Gastroesophageal sphincter (tissue), 4 donors: ENCODE measurements around the gene LRRC45. TPM values are rescaled to one million over a fixed set of nuclear protein-coding genes. Genes with fewer than 3 reads are reported as not detected.

ENCODE experiments used
- ATAC-seq: fragments of 150-250 bp; one replicate; pipeline ENCODE4 v1.9.1; 2016; ENCODE audit warnings: mild to moderate bottlenecking, moderate library complexity
- H3K27ac ChIP-seq, 4 donors: fragments of 200-600 bp; sonication (generic) in 3 of 4; 1 replicate in 3 of 4; 2 replicates in 1 of 4; pipeline ENCODE4 v1.5.1; 2016 to 2019
- H3K27me3 ChIP-seq: fragments of 200-600 bp; sonication (generic); one replicate; pipeline ENCODE4 v1.5.1; 2019
- H3K36me3 ChIP-seq, 2 donors: fragments of 200-600 bp; sonication (generic); one replicate each; pipeline ENCODE4 v1.5.1; 2019; ENCODE audit warnings: control low read depth in 1 of 2
- H3K4me1 ChIP-seq, 3 donors: fragments of 200-600 bp; sonication (generic); 1 replicate in 2 of 3; 2 replicates in 1 of 3; pipeline ENCODE4 v1.5.1; 2016 to 2019; ENCODE audit warnings: control low read depth in 2 of 3
- H3K4me3 ChIP-seq, 2 donors: fragments of 200-600 bp; sonication (generic); one replicate each; pipeline ENCODE4 v1.5.1; 2019; ENCODE audit warnings: mild to moderate bottlenecking in 1 of 2, moderate library complexity in 1 of 2
- H3K9me3 ChIP-seq, 3 donors: fragments of 200-600 bp; sonication (generic); one replicate each; pipeline ENCODE4 v1.5.1; 2017 to 2019; ENCODE audit warnings: control low read depth in 2 of 3
- EP300 ChIP-seq: sonication (generic); formaldehyde crosslinking; IDR thresholded peaks from one replicate; pipeline ENCODE4 v1.6.1; 2017; ENCODE audit warnings: antibody characterized with exemption, mild to moderate bottlenecking
- POLR2A ChIP-seq, 2 donors: fragments of 450-650 bp; IDR thresholded peaks; one replicate each; pipeline ENCODE4 v1.6.1; 2017; ENCODE audit warnings: antibody characterized with exemption in 2 of 2, mild to moderate bottlenecking in 2 of 2, moderate library complexity in 1 of 2
- POLR2AphosphoS5 ChIP-seq: sonication (generic); formaldehyde crosslinking; IDR thresholded peaks from one replicate; pipeline ENCODE4 v1.6.1; 2017; ENCODE audit warnings: antibody characterized with exemption
- WGBS, 2 donors: methylation state at CpG; one replicate each; pipeline ENCODE4 v1.1.5; 2018; ENCODE audit warnings: low coverage in 1 of 2; 5-methylcytosine and 5-hydroxymethylcytosine counted together
- total RNA-seq, 4 donors: library from RNA; depleted of rRNA; stranded (reverse); fragments of >200 nt; gene quantifications; one replicate each; pipeline ENCODE4 v1.1.0, GENCODE V29; 2016
- TF ChIP-seq, protein P1 (sequence below), 4 experiments: fragments of 200-600 bp in 2 of 4; fragments of 450-650 bp in 2 of 4; sonication (generic) in 1 of 4; IDR thresholded peaks; one replicate each; pipeline ENCODE4 v1.5.1; 2017 to 2019; ENCODE audit warnings: antibody characterized with exemption in 4 of 4, mild to moderate bottlenecking in 2 of 4, moderate library complexity in 2 of 4

Gene LRRC45
- total RNA-seq, 4 donors from 2014 or later = 4.4 to 16.3 (median 12.4) TPM

DNA sequence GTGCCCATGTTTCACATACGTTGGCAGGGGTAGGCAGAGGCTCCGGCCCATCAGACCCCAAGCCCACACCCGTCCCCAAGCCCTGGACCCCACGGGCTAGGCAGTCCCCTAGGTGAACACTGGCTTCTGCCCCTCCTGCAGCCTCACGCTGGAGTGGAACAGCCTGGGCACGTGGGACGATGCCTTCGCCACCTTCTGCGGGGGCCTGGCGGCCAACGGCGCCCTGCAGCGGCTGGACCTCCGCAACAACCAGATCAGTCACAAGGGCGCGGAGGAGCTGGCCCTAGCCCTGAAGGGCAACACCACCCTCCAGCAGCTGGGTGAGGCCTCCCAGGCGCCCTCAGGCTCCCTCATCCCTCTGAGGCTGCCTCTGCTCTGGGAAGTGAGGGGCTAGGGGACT is 1.8 kb downstream of the LRRC45 start:
- H3K36me3 ChIP-seq = peaks cover 0 to 35% of the 10 kb centered on the region in 2 donors
- TF ChIP-seq POLR2A (IDR thresholded peaks at IDR 0.05) (no peak), POLR2AphosphoS5 (no peak), EP300 (no peak)
- TF ChIP-seq, protein P1, sequence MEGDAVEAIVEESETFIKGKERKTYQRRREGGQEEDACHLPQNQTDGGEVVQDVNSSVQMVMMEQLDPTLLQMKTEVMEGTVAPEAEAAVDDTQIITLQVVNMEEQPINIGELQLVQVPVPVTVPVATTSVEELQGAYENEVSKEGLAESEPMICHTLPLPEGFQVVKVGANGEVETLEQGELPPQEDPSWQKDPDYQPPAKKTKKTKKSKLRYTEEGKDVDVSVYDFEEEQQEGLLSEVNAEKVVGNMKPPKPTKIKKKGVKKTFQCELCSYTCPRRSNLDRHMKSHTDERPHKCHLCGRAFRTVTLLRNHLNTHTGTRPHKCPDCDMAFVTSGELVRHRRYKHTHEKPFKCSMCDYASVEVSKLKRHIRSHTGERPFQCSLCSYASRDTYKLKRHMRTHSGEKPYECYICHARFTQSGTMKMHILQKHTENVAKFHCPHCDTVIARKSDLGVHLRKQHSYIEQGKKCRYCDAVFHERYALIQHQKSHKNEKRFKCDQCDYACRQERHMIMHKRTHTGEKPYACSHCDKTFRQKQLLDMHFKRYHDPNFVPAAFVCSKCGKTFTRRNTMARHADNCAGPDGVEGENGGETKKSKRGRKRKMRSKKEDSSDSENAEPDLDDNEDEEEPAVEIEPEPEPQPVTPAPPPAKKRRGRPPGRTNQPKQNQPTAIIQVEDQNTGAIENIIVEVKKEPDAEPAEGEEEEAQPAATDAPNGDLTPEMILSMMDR (IDR thresholded peaks at IDR 0.05) = no peak
- H3K9me3 ChIP-seq = no peaks in the 10 kb centered on the region
- no peak overlapping the region for H3K4me3 ChIP-seq
- ATAC-seq = no peak
- H3K4me1 ChIP-seq = peaks cover 0 to 47% (median 26%) of the 10 kb centered on the region in 3 donors
- 70% methylated on average over 4 of the region's 17 CpGs; no CpG with 5 or more reads in 1 of the 2 donors for WGBS, 2 donors
- no peak overlapping the region for H3K27ac ChIP-seq
- H3K27me3 ChIP-seq = no peaks in the 10 kb centered on the region

DNA sequence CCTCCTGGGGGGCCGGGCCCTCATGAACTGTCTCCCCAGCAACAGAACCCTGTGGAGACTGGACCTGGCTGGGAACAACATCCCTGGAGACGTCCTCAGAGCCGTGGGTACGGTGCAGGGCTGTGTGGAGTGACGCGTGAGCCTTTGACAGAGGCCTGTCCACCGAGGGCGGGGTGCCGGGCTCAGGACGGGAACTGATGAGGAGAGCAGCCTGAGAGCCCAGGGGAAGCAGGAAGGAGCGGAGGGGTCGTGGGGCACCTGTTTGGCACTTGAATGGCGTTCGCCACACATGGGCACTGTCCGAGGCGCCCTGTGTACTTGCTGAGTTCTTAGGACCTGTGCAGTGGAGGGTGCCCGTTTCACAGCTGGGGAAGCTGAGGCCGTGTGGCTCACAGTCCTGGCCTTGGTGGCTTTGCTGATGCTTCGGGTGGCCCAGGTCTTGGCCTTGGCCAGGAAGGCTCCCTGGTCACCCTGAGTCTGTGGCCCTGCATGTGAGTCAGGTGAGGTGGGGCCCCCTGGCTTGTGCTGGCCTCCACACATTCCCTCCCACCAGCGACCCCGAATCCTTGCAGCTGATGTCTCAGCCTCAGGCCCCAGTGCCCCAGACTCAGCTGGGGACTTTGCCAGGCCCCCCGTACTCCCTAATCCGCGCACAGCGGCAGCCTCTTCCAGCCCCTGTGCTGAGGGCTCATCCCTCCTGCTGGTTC is 2.4 kb downstream of the LRRC45 start:
- Histone ChIP-seq H3K27me3 (no peaks in the 10 kb centered on the region), H3K4me1 (peaks cover 0 to 47% (median 32%) of the 10 kb centered on the region in 3 donors), H3K27ac (no peak overlapping the region), H3K36me3 (peaks cover 0 to 35% of the 10 kb centered on the region in 2 donors), H3K9me3 (no peaks in the 10 kb centered on the region), H3K4me3 (no peak overlapping the region)
- ATAC-seq = no peak
- 77 to 100% methylated on average over 1 to 3 of the region's 25 CpGs for WGBS, 2 donors
- TF ChIP-seq EP300 (no peak), POLR2AphosphoS5 (no peak), POLR2A (IDR thresholded peaks at IDR 0.05) (no peak)
- TF ChIP-seq, protein P1 (IDR thresholded peaks at IDR 0.05) = no peak

DNA sequence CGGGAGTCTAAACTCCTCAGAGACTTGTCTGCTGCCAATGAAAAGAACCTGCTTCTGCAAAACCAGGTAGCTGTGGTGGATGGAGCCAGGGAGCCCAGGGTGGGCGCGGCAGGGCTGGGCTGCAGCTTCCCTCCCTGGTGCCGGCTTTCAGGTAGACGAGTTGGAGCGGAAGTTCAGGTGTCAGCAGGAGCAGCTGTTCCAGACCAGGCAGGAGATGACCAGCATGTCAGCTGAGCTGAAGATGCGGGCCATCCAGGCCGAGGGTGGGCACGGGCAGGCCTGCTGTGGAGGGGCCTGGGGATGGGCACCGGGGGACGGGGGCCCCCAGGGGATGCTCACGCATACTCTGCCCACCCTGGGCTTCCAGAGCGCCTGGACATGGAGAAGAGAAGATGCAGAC is 5.1 kb downstream of the LRRC45 start:
- Histone ChIP-seq H3K9me3 (no peaks in the 10 kb centered on the region), H3K4me3 (no peak overlapping the region), H3K27me3 (peaks cover 8% of the 10 kb centered on the region), H3K36me3 (peaks cover 0 to 35% of the 10 kb centered on the region in 2 donors), H3K4me1 (peaks cover 0 to 43% (median 25%) of the 10 kb centered on the region in 3 donors), H3K27ac (no peak overlapping the region)
- TF ChIP-seq POLR2AphosphoS5 (no peak), EP300 (no peak), POLR2A (IDR thresholded peaks at IDR 0.05) (no peak)
- TF ChIP-seq, protein P1 (IDR thresholded peaks at IDR 0.05) = no peak
- ATAC-seq = no peak
- whole genome bisulfite sequencing, 2 donors = 100% methylated on average over 1 of the region's 13 CpGs; no CpG with 5 or more reads in 1 of the 2 donors

DNA sequence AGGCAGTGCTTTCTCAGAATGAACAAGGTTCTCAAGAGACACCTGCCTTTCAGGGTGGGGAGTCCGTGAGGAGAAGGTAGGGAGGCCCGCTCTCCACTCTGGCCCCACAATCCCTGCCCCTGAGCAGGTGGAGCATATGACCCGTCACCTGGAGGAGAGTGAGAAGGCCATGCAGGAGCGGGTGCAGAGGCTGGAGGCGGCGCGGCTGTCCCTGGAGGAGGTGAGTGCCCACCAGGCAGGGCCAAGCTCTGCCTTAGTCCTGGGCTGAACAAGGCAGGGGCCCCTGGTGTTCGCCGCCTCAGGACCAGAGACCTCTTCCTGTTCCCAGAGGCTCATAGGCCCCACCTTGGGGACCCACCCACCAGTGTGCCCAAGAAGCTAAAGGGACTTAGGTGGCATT is 5.9 kb downstream of the LRRC45 start:
- H3K27me3 ChIP-seq = peaks cover 8% of the 10 kb centered on the region
- no peak overlapping the region for H3K4me3 ChIP-seq
- H3K27ac ChIP-seq = no peak overlapping the region
- H3K4me1 ChIP-seq = peaks cover 0 to 36% (median 20%) of the 10 kb centered on the region in 3 donors
- TF ChIP-seq POLR2AphosphoS5 = no peak
- TF ChIP-seq, protein P1 (IDR thresholded peaks at IDR 0.05) = no peak
- no peak for TF ChIP-seq EP300
- no peak for TF ChIP-seq POLR2A (IDR thresholded peaks at IDR 0.05)
- peaks cover 0 to 35% of the 10 kb centered on the region in 2 donors for H3K36me3 ChIP-seq
- H3K9me3 ChIP-seq = no peaks in the 10 kb centered on the region
- no peak for ATAC-seq
- WGBS, 2 donors = 100% methylated on average over 1 of the region's 9 CpGs; no CpG with 5 or more reads in 1 of the 2 donors

DNA sequence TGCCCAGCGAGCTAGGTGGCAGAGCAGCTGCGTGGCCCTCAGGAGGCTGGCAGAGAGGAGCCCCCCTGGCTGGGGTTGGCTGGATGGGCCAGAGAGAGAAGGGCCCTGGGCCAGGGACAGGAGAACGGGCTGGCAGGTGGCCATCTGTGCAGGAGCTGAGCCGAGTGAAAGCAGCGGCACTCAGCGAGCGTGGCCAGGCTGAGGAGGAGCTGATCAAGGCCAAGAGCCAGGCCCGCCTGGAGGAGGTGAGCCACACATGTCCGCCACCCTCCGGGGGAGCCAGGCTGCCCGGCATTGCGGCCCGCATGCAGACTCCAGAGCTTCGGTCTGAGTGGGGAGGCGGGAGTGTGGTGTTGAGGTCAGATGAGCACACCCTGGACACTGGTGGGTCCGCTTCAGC is 6.3 kb downstream of the LRRC45 start:
- TF ChIP-seq POLR2A (IDR thresholded peaks at IDR 0.05) = no peak
- no peak for TF ChIP-seq EP300
- TF ChIP-seq, protein P1 (IDR thresholded peaks at IDR 0.05) = no peak
- no peak for TF ChIP-seq POLR2AphosphoS5
- H3K4me1 ChIP-seq = peaks cover 0 to 31% (median 16%) of the 10 kb centered on the region in 3 donors
- no peak for ATAC-seq
- WGBS, 2 donors = 90% methylated on average over 2 of the region's 16 CpGs; no CpG with 5 or more reads in 1 of the 2 donors
- H3K9me3 ChIP-seq = no peaks in the 10 kb centered on the region
- no peak overlapping the region for H3K27ac ChIP-seq
- H3K36me3 ChIP-seq = peaks cover 0 to 35% of the 10 kb centered on the region in 2 donors
- peaks cover 8% of the 10 kb centered on the region for H3K27me3 ChIP-seq
- no peak overlapping the region for H3K4me3 ChIP-seq
